OCI-LY7 (cell line): Measurements from ENCODE around the gene IL32.

Experiments used
- EZH2phosphoT487 ChIP-seq: fragments of 200-600 bp; sonication (generic); IDR thresholded peaks from 2 replicates; pipeline ENCODE4 v1.6.1; 2018; ENCODE audit warnings: low read depth, borderline replicate concordance, mild to moderate bottlenecking, mixed run types, antibody characterized with exemption, low read length, moderate library complexity, mixed read lengths
- TF ChIP-seq, protein P1 (sequence below): fragments of 200-600 bp; sonication (generic); conservative IDR thresholded peaks from 2 replicates; pipeline ENCODE4 v1.5.1; 2014; ENCODE audit warnings: mild to moderate bottlenecking, antibody characterized with exemption, low read length, moderate library complexity, mixed read lengths

DNA sequence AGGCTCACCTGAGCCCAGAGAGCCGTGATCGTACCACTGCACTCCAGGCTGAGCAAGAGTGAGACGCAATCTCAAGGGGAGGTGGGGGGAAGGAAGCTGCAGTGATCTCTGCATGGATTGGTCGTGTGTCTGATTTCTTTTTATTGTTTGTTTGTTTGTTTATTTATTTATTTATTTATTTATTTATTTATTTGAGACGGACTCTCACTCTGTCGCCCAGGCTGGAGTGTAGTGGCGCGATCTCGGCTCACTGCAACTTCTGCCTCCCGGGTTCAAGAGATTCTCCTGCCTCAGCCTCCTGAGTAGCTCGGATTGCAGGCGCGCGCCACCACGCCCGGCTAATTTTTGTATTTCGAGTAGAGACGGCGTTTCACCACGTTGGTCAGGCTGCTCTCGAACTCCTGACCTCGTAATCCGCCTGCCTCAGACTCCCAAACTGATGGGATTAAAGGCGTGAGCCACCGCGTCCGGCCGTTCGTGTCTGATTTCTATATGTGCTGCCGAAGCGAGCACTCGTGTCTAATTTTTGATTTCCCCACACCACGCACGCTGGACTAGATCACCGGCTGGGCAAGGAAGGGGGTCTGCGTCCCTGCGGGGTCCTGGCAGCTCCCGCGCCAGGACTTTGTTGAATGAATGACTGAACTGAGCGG lies 45.7 kb upstream of the IL32 start:
- TF ChIP-seq, protein P1, sequence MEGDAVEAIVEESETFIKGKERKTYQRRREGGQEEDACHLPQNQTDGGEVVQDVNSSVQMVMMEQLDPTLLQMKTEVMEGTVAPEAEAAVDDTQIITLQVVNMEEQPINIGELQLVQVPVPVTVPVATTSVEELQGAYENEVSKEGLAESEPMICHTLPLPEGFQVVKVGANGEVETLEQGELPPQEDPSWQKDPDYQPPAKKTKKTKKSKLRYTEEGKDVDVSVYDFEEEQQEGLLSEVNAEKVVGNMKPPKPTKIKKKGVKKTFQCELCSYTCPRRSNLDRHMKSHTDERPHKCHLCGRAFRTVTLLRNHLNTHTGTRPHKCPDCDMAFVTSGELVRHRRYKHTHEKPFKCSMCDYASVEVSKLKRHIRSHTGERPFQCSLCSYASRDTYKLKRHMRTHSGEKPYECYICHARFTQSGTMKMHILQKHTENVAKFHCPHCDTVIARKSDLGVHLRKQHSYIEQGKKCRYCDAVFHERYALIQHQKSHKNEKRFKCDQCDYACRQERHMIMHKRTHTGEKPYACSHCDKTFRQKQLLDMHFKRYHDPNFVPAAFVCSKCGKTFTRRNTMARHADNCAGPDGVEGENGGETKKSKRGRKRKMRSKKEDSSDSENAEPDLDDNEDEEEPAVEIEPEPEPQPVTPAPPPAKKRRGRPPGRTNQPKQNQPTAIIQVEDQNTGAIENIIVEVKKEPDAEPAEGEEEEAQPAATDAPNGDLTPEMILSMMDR = no peak
- no peak for TF ChIP-seq EZH2phosphoT487
